ENCODE data around the gene TMEM120A. TPM values are rescaled to one million over a fixed set of nuclear protein-coding genes. Genes with fewer than 3 reads are reported as not detected.

Gene TMEM120A
- total RNA-seq, 1 donor from 2014 or later: 9.4 TPM

DNA sequence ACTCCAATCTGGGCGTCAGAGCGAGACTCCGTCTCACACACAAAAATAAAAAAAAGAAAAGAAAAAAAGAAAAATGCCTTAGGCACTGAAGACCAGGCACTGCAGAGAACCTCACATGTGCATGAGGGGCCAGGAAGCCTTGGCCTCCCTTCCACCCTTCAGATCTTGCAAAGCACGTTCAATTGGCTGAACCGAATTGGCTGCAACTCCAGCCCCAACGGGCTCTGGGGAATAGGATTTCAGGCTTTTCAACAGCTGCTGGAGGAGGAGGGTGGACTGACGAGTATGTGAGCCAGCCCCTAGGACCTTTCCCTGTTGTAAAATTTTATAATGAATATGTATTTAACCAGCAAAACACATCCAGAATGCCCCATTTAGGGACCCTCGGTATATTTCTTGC, 16.7 kb downstream of the TMEM120A start:
- H3K9me3 Mint-ChIP-seq: no peaks in the 10 kb centered on the region
- H3K27ac Mint-ChIP-seq: no peak overlapping the region
- Histone ChIP-seq H3K4me2 (no peak overlapping the region), H3K27me3 (no peaks in the 10 kb centered on the region), H2AFZ (replicated peaks) (no peak overlapping the region), H3F3A (ENCODE audit: low read depth) (no peaks in the 10 kb centered on the region), H3K79me2 (ENCODE audit: low read depth) (no peaks in the 10 kb centered on the region), H3K9ac (no peak overlapping the region), H3K27ac (no peak overlapping the region), H3K36me3 (no peaks in the 10 kb centered on the region), H3K4me1 (no peaks in the 10 kb centered on the region), H3K4me3 (no peak overlapping the region), H4K20me1 (ENCODE audit: low read depth) (no peaks in the 10 kb centered on the region), H3K9me3 (ENCODE audit: low read depth) (no peaks in the 10 kb centered on the region)
- TF ChIP-seq EZH2phosphoT487 (IDR thresholded peaks at IDR 0.05) (no peak), EZH2 (IDR thresholded peaks at IDR 0.05) (no peak)
- TF ChIP-seq, protein P1, sequence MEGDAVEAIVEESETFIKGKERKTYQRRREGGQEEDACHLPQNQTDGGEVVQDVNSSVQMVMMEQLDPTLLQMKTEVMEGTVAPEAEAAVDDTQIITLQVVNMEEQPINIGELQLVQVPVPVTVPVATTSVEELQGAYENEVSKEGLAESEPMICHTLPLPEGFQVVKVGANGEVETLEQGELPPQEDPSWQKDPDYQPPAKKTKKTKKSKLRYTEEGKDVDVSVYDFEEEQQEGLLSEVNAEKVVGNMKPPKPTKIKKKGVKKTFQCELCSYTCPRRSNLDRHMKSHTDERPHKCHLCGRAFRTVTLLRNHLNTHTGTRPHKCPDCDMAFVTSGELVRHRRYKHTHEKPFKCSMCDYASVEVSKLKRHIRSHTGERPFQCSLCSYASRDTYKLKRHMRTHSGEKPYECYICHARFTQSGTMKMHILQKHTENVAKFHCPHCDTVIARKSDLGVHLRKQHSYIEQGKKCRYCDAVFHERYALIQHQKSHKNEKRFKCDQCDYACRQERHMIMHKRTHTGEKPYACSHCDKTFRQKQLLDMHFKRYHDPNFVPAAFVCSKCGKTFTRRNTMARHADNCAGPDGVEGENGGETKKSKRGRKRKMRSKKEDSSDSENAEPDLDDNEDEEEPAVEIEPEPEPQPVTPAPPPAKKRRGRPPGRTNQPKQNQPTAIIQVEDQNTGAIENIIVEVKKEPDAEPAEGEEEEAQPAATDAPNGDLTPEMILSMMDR (IDR thresholded peaks at IDR 0.05): no peak
- H3K4me1 Mint-ChIP-seq: peaks cover 6% of the 10 kb centered on the region
- no peak for DNase-seq (ENCODE audit: low spot score)
- H3K4me3 Mint-ChIP-seq: no peak overlapping the region
- peaks cover 2% of the 10 kb centered on the region for H3K27me3 Mint-ChIP-seq (ENCODE audit: insufficient read depth, low read depth)
- peaks cover 20% of the 10 kb centered on the region for H3K36me3 Mint-ChIP-seq

DNA sequence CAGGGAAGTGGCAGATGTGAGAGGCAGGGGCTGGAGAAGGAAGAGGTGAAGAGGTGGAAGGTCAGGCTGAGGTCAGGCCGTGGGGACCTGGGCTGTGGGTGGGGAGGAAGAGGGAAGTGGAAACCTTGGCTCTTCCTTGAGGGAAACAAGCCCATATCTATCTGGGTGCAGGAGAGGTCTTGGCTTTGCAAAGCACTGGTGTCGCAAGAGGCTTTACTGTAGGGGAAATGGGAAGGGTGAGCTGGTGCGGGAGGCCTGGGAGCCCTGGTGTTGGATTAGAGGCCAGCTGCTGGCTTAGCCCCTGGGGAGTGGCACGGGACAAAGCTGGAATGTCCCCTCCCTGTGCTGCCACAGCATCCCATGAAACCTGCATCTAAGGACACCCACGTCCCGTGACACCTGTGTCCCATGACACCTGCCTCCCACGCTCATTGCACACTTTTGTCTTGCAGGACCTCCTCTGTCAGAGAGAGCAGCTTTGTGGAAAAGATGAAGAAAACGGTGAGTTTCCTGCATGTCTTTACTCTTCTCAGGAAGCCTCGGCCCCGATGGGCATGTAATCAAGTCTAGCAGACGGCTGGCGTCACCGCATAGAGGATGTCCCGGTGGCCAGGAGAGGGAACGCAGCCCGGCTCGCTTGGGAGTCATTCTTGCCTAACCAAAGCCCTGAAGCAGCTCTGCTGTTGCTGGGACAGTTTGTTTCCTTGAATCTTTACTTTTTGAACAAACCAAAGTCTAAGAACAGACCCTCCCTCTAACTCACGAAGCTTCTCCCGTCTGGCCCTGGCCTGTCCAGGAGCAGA, 22.2 kb downstream of the TMEM120A start:
- peak; percentile 51 for DNase-seq (ENCODE audit: low spot score)
- Mint-ChIP-seq H3K4me1 (peaks cover 46% of the 10 kb centered on the region), H3K27ac (peak overlapping the region; percentile 84), H3K36me3 (peaks cover 28% of the 10 kb centered on the region), H3K4me3 (peak overlapping the region; percentile 43), H3K9me3 (no peaks in the 10 kb centered on the region), H3K27me3 (ENCODE audit: insufficient read depth, low read depth) (peaks cover 5% of the 10 kb centered on the region)
- Histone ChIP-seq H3F3A (ENCODE audit: low read depth) (peaks cover 8% of the 10 kb centered on the region), H3K4me2 (no peak overlapping the region), H3K36me3 (no peaks in the 10 kb centered on the region), H2AFZ (replicated peaks) (no peak overlapping the region), H3K4me1 (peaks cover 18% of the 10 kb centered on the region), H3K4me3 (no peak overlapping the region), H4K20me1 (ENCODE audit: low read depth) (peaks cover 7% of the 10 kb centered on the region), H3K27ac (peak overlapping the region; percentile 13), H3K9me3 (ENCODE audit: low read depth) (no peaks in the 10 kb centered on the region), H3K9ac (no peak overlapping the region), H3K79me2 (ENCODE audit: low read depth) (no peaks in the 10 kb centered on the region), H3K27me3 (no peaks in the 10 kb centered on the region)
- TF ChIP-seq EZH2phosphoT487 (IDR thresholded peaks at IDR 0.05): no peak
- TF ChIP-seq, protein P1 (IDR thresholded peaks at IDR 0.05): peak; percentile 37

- Histone ChIP-seq H2AFZ (replicated peaks) (no peak overlapping the region), H3K36me3 (no peaks in the 10 kb centered on the region), H3K4me3 (no peak overlapping the region), H3K4me1 (peaks cover 20% of the 10 kb centered on the region), H3K4me2 (no peak overlapping the region), H3K9ac (no peak overlapping the region), H3K27ac (peak overlapping the region; percentile 13), H3K9me3 (ENCODE audit: low read depth) (no peaks in the 10 kb centered on the region), H3K27me3 (no peaks in the 10 kb centered on the region), H3F3A (ENCODE audit: low read depth) (peaks cover 8% of the 10 kb centered on the region), H3K79me2 (ENCODE audit: low read depth) (no peaks in the 10 kb centered on the region), H4K20me1 (ENCODE audit: low read depth) (peaks cover 7% of the 10 kb centered on the region)
- no peak for DNase-seq (ENCODE audit: low spot score)
- Mint-ChIP-seq H3K36me3 (peaks cover 28% of the 10 kb centered on the region), H3K4me3 (peak overlapping the region; percentile 43), H3K27ac (peak overlapping the region; percentile 84), H3K27me3 (ENCODE audit: insufficient read depth, low read depth) (peaks cover 5% of the 10 kb centered on the region), H3K9me3 (no peaks in the 10 kb centered on the region), H3K4me1 (peaks cover 53% of the 10 kb centered on the region)
- no peak for TF ChIP-seq EZH2phosphoT487 (IDR thresholded peaks at IDR 0.05)
- no peak for TF ChIP-seq EZH2 (IDR thresholded peaks at IDR 0.05)
- TF ChIP-seq, protein P1 (IDR thresholded peaks at IDR 0.05): no peak
Observed at GRCh38 chr7:75971309-75971960, 23.0 kb downstream of the TMEM120A start.

All from neural progenitor cell (in vitro differentiated cells).